OCI-M1 (cell line): ENCODE data around the gene ANKRD66.
"Not testable (repeated sequence)": the region's sequence is repeated elsewhere in the genome, so short reads cannot be mapped to it uniquely, and the experiment has no call there.

Experiments
- DNase-seq: peaks from one replicate; lab custom pipeline; 2025; lab: John Stamatoyannopoulos, UW

Gene ANKRD66

DNA sequence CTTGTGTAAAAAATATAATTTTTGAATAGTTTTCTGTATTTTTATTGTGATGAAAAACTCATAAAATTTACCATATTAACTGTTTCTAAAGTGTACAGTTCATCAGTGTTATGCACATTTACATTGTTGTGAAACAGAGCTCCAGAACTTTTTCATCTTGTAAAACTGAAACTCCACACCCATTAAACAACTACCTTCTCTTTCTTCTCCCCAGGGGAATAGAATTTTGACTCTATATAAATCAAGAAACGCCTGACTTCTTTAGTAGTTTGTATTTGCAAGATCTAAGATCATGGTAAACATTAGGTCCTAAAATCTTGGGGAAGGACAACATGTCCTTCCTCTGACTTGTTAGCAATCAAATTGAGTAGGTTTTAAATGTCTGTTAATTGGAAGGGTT lies 9.1 kb downstream of the ANKRD66 start:
- no peak for DNase-seq

GRCh38 chr6:46756469-46757213 lies 9.9 kb downstream of the ANKRD66 start:
- DNase-seq, result no peak

- no peak for DNase-seq
Observed at GRCh38 chr6:46757214-46757596, 10.5 kb downstream of the ANKRD66 start.

DNA sequence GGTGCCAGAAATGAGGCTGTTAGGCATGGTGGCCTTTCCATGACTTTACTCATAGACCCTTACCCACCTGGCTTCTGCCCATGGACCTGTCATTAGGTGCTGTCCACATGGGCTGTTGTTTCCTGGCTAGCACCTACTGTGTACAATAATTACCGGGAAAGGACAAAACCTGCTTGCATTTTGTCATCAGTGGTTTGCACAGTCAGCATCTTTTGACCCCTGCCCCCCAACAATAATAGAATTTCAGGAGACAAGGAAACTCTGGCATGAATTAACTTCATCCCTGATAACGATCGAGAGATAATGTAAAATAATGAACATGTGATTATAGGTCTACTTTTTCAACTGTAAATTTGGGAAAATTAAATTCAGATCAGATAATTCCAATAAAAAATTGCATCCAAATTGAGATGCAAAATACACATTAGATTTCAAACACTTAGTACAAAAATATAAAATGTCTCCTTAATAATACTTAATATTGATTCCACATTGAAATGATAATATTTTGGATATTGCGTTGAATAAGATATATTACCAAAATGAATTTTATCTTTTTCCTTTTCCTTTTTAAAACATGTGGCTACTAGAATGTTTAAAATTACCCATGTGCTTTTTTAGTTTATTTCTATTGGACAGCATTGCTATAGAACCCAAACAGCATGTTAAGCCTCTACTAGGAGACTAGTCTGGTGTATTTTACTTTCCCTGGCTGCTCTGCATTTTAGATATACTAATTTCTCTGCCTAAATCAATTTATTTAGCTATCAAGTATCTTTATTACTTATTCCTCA lies 12.4 kb downstream of the ANKRD66 start:
- DNase-seq, result no peak

DNA sequence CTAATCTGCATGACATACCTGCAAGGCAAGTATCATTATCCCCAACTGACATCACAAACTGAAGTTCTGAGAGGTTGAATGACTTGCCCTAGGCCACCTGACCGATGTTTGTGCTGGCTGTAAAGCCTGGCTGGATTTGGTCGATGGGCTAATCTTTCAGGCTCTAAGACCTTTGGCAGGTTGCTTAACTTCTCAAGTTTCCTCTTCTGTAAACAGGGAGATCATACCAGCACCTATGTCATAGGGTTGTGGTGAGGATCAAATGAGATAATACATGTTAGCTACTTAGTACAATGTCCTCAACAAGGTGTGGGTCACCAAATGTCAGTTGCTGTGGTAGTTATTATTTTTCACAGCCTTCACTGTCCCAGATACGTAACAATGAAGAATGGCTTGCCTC lies 14.2 kb downstream of the ANKRD66 start:
- DNase-seq, result peak; percentile 24

GRCh38 chr6:46763466-46763865 lies 16.7 kb downstream of the ANKRD66 start:
- no peak for DNase-seq

DNA sequence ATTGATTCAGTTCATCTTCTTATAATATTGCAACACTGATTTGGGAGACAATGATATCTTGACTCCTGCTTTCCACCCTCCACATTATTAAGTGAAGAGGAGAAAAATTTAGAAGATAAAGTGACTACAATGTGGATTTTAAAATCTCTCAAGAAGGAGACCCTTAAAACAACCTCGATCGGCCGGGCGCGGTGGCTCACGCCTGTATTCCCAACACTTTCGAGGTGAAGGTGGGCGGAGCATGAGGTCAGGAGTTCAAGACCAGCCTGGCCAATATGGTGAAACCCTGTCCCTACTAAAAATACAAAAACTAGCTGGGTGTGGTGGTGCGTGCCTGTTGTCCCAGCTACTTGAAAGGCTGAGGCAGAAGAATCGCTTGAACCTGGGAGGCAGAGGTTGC lies 17.5 kb downstream of the ANKRD66 start:
- DNase-seq, result not testable (repeated sequence)

DNA sequence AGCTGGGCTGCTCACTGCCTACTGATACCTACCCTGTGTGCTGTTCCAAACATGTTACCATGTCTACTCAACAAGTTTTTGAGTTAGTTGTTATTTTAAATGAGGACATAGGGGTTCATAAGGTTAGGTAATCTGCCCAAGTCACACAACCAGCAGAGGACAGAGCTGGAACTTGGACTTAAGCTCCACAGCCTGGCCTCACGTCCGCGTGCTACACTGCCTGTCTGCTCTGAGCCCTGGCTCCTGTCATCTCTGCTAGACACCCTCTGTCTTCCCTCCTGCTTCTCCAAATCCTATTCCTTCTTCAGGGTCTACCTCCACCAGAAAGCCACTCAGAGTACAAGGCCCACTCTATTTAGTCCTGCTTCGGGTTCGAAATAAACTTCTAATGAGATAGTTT lies 18.2 kb downstream of the ANKRD66 start:
- no peak for DNase-seq

DNA sequence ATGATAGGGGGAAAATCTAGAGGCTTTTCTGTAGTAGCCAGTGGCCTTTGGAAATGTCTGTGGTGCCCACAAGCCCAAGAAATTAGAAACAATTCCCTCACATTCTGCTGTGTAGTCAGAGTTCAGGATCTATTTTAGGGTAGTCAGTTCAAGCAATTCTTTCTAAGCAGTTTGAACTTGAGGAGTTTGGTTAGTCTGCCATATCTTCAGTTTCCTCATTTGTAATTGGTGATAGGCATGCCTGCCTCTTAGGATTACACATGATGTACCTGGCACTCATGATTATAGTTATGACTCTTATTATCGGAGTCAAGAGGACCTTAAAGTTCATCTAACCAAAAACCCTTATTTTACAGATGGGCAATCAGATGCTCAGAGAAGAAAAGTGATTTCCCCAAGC lies 25.3 kb downstream of the ANKRD66 start:
- peak; percentile 65 for DNase-seq

- peak; percentile 84 for DNase-seq
Observed at GRCh38 chr6:46772762-46773161, 26.0 kb downstream of the ANKRD66 start.

DNA sequence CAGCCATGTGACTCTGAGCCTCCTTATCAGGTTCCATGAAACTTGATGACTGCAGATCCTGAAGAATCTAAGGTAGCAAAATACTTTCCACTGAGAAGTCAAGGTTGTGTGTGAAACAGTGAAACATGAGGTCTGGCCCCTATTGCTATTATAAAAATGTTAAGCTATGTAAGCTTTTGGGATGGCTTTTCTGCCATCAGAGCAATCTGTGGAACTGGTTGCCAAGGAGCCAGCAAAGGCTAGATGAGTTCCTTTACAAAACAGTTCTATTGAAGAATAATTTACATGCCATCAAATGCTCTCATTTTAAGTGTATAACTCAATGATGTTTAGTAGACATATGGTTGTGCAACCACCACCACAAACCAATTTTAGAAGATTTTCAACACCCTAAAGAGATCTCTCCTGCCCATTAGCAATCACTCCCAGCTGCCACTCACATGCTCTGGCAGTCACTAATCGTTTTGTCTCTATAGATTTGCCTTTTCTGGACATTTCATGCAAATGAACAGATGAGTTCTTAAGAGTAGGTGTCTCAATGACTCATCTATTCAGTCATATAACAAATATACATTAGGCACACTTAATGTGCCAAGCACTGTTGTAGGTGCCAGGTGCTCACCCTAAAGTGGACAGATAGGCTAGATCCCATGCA lies 26.6 kb downstream of the ANKRD66 start:
- no peak for DNase-seq

DNA sequence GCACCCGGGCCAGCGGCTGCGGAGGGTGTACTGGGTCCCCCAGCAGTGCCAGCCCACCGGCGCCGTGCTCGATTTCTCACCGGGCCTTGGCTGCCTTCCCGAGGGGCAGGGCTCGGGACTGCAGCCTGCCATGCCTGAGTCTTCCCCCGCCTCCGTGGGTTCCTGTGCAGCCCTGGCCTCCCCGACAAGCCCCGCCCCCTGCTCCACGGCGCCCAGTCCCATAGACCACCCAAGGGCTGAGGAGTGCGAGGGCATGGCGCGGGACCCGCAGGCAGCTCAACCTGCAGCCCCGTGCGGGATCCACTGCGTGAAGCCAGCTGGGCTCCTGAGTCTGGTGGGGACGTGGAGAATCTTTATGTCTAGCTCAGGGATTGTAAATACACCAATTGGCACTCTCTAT lies 28.0 kb downstream of the ANKRD66 start:
- DNase-seq, result not testable (repeated sequence)

DNA sequence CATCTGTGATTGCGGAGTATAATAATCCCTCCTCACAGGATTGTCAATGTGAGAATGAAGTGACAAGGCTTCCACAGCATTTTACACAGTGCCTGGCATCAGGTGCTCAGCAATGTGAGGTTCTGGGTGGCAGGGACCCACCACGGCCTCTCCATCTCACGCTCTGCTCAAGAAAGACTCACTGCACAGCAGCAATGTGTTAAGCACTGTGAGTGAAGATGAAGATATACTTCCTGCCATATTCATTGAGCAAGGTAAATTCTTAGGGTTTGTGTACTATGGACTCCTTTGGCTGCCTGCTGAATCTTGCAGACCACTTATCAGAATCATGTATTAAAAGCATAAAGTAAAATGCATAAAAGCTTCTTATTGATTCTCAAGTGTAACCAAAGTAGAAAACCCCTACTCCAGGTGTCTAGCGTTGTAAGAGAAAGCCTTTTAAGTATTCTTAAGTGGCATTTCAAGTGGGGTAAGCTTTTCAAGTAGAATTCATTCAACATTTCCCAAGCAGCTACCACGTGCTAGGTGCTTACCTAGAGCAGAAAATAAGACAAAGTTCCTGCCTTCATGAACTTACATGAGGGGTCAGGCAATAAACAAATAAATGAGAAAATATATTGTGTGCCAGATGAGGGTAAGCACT lies 29.5 kb downstream of the ANKRD66 start:
- no peak for DNase-seq

DNA sequence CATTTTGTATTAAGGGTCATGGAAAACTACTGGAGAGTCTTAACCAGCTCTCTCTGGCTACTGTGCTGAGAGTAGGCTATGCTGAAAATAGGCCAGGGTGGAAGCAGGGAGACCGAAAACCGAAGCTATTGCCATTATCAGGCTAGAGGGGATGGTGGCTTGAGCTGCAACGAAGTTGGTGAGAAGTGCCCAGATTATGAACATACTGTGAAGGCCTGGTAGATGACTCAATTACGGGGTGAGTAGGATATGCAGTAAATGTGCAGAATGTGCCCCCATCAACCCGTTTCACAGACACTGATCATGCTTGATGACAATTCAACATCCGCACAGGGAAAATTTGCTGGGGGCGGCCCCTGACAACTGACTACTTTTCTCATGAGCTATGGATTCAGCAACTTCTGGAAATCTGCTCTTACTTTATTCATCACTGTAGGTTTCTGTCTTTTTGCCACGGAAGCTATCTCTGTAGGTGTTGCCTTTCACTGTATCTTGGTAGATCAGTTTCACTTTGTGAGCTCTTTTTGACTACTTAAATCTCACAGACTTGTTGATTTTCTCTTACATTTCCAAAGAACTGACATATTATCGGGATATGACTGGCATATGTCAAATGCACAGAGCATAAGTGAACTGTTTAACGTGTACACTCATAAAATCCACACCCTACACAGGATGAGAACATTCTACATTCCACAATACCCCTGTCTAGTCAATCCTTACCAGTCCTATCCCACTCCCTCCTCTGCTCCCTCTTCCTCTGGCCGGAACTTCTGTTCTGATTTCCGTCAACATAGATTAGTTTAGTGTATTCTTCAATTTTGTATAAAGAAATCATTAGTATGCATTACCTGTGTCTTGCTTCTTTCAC lies 31.0 kb downstream of the ANKRD66 start:
- no peak for DNase-seq

- peak; percentile 82 for DNase-seq
Observed at GRCh38 chr6:46781478-46782378, 35.0 kb downstream of the ANKRD66 start.

DNA sequence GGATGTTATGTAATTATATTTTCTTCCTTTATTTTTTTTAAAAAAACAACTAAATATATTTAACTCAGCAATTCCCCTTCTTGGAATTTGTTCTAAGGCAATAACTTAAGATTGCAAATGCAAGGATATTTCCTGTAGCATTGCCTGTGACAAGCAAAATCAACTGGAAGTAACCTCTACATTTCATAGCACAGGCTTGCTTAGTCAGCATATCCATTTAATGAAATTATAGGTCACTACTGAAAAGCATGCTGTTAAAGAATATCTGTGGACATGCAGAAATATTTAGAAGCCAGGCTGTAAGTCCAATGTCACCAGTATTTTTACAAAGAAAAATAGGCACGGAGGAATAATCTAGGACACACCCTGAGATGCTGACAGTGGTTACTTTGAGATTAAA lies 37.8 kb downstream of the ANKRD66 start:
- no peak for DNase-seq

GRCh38 chr6:46787871-46788540 lies 41.3 kb downstream of the ANKRD66 start:
- no peak for DNase-seq

DNA sequence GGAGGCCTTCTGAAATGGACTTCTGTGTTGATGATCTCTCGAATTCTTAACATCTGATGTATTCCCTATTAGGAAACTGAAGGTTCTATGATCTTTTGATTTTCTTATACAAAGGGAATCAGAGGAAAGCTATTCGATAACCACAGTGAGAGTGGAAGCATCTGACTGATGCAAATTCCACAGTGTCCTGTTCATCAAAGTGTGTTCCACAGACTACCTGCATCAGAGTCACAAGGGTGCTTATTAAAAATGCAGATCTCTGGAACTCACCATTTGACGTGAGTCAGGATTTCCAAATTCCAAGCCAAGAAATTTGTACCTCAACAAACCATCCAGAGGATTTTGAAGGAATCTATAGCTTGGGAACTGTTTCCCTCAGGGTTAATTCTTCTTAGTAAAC lies 42.1 kb downstream of the ANKRD66 start:
- no peak for DNase-seq

DNA sequence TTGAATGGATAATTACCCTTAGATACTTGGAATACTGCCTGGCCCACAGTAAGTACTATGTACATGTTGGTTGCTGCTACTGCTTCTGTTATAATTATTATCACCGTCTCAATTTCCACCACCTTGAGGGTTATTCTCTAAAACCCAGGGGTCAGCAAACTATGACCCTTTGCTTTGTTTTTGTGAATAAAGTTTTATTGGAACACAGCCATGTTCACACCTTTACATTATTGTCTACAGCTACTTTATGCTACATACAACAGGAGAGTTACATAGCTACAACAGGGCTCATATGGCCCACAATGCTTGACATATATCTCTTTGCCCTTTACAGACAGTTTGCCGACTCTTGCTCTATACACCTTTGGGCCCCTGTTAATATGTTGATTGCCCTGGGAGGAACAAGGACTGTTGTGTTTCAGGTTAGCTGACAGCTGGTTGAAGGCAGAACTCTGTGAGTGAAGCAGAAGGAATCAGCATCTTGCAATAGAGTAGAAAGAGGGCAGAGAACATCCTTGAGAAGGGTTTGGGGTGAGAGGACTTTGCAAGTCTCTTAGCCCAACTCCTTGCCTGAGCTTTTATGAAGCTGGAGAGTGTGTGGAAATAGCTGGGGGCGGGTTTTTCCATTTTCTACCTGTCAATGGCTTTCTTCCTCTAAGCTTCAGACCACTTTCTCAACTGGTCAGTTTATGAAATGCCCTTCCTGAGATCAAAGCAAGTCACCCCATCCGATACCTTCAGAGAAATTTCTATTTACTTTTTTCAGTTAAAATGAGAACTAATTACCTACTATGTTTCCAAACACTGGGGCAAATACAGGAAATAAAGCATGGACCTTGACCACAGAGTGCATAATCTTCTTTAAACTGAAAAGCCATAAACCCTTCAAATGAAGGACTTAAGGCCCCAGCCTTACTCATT lies 43.0 kb downstream of the ANKRD66 start:
- DNase-seq, result no peak
